ENCODE data around the gene CIB4.

- TF ChIP-seq, protein P1, sequence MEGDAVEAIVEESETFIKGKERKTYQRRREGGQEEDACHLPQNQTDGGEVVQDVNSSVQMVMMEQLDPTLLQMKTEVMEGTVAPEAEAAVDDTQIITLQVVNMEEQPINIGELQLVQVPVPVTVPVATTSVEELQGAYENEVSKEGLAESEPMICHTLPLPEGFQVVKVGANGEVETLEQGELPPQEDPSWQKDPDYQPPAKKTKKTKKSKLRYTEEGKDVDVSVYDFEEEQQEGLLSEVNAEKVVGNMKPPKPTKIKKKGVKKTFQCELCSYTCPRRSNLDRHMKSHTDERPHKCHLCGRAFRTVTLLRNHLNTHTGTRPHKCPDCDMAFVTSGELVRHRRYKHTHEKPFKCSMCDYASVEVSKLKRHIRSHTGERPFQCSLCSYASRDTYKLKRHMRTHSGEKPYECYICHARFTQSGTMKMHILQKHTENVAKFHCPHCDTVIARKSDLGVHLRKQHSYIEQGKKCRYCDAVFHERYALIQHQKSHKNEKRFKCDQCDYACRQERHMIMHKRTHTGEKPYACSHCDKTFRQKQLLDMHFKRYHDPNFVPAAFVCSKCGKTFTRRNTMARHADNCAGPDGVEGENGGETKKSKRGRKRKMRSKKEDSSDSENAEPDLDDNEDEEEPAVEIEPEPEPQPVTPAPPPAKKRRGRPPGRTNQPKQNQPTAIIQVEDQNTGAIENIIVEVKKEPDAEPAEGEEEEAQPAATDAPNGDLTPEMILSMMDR (IDR thresholded peaks at IDR 0.05), result no peak
- TF ChIP-seq POLR2A (IDR thresholded peaks at IDR 0.05) (no peak), EP300 (IDR thresholded peaks at IDR 0.05) (no peak)
Observed at GRCh38 chr2:26672112-26672817, 31.1 kb upstream of the CIB4 start.

Data from ovary (tissue), 3 donors.